ENCODE data around the gene FBXO5.

FBXO5 gene

DNA sequence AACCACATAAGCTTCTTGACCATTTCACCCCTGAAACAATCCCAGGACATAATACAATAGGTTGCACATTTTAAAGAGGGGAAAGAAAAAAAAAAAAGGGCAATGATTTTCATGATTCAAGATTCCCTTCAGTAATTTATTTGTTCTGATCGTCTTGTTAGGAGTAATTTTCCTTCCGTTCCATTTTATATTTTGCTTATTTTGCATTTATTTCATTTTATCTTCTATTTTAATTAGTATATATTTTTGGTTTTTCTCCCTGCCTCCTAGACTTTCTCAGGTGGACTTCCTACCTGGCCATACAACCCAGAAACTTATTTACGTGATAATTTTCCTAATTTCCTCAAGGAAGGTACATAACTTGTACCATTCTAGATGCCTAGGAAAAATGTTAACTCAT, 32.6 kb downstream of the FBXO5 start:
- DNase-seq (ENCODE audit: low spot score): no peak

DNA sequence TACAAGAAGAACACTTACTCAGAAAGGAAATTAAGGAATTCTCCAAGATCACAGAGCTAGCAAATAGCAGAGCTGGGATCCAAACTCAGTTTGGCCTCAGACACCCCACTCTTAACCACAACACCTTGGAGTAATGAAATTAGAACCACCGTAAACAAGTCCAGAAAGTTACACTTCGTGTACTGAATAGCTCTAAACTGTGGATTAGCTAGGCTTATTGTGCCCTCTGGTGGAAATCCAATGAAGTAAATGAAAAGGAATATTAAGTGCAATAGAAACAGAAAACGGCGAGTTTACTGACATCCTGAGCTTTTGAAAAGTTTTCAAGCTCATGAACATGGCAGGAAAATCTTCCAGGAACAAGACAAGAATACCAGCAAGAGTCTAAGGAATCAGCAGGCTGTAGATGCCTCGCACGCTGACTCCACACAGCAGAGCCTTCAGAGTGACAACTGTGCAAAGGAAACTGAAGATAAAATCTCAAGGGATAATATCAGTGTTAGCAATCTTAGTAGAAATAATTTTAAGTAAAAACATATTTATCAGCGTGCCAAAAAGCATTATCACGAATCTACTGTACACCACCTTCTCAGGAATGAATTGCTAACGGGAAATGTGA, 34.6 kb downstream of the FBXO5 start:
- no peak for DNase-seq (ENCODE audit: low spot score)

DNA sequence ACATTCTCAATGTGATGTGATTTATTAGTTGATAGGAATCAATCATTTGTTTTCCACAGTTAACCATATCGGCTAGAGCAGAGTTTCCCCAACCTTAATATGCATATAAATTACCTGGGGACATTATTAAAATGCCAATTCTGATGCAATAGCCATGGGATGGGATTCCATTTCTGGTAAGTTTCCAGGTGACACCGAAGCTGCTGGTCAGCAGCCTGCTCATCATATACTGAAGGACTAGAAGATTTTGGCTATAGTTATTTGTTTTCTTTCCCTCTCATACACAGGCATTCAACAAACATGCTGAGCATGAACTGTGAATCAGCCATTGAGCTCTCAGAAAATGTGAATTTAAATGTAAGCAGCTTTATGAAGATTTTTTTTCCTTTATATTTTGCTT, 35.8 kb downstream of the FBXO5 start:
- DNase-seq (ENCODE audit: low spot score): no peak

DNA sequence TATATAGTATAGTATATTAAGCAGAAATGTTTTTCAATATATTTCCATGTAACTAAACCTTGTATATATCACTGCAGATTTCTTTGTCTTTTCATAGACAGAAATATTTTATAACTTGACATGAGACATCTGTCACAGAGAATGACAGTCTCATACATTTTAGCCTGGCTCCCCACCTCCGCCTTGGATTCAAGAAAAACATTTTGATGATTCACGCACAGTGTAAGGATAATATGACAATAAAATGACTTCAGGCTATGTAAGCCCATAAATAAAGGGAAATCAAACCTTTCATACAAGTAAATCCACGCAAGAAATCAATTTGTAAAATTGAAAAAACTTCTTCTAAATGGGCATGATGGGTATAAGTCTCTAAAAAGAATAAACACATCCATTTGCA, 36.4 kb downstream of the FBXO5 start:
- DNase-seq (ENCODE audit: low spot score): no peak

DNA sequence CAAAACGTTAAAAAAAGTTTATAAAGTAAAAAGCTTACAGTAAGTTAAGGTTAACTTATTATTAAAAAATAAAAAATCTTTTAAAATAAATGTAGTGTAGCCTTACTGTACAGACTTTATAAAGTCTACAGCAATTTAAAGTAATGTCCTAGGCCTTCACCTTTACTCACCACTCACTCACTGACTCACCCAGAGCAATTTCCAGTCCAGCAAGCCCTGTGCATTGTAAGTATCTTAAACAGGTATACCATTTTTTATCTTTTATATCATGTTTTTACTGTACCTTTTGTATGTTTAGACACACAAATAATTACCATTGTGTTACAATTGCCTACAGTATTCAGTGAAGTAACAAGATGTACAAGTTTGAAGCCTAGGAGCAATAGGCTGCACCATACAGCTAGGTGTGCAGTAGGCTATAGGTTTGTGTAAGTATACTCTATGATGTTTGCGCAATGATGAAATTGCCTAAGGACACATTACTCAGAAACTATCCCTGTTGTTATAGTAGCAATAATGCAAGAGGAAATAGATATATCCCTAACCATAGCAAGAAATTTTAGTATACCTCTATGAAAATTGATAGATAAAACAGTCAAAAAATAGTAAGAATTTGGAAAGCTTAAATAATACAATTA, 39.5 kb downstream of the FBXO5 start:
- DNase-seq (ENCODE audit: low spot score): no peak

DNA sequence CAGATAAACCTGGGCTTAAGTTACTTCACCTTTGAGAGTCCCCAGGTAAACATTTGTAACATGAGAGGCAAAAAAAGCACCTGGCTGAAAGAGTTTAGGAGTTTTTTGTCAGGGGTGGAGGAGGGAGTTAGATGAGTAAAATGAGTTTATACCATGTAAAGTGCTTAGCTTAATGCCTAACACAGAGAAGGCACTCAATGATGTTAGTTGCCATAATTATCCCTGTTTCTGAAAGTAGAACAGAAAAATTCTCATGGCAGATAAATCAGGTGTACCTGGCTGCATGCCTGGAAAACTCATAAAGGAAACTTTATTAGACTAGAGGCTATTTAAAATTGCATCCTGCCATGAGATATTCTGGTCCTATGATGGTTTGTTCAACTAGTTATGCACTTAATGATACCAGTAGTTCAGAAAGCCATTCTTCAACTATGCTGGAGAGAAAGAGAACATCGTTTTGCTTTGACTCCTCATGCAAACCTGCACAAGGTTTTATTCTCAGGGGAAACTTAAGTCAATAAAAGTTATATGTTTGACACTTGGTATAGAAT, 40.4 kb downstream of the FBXO5 start:
- DNase-seq (ENCODE audit: low spot score): no peak

DNA sequence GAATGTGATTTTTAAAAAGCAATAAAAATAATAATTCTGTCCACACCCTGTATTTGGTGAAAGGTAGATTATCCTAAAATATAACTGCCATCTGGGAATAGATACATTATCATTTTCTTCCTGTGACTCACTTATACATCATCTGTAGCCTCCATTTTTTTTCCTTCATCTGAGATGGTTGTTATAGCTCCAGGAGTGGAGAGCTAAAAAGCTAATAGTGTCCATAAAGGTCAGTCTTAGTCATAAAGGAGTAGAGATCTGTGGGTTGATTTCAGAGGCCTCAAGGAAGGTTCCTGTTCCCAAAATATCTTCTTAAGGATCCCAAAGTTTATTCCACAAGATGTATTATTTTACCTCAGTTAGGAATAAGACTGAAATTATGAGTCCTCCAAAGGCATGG, 41.1 kb downstream of the FBXO5 start:
- DNase-seq (ENCODE audit: low spot score): no peak

DNA sequence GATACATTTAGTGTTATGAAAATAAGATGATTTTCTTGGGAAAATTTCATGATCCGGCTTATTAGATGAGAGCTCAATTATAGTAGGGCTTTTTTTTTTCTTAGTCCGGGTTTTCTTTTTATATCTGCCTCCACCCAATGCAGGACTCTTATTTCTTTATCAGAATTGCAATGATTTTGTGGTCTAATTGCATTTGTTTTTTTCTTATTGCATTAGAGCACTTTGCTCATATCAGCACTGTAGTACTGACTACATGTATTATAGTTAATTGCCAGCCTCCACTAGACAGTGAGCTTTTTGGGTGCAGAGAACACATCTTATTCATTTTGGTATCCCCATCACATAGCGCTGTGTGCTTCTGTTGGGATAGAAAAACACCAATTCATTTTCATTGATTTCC, 50.0 kb downstream of the FBXO5 start:
- DNase-seq (ENCODE audit: low spot score): no peak

DNA sequence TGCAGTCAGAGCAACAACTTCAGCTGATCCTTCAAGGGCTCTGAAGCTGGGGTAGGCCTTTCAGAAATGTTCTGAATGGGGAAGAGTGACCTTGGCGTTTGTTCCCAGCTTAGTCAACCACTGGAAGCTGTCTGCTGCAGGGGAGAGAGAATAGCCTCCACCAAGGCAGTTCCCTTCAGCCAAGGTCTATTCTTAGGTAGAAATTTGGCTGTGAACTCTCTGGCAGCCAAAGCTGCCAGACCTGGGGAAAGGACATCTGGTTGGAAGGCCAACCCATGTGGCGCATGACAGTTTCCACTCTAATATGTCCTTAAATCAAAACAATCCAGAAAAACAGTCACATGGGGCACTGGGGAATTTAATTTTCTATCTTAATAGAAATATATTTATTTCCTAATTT, 60.1 kb downstream of the FBXO5 start:
- DNase-seq (ENCODE audit: low spot score): no peak
